Stimulated activated CD4-positive, alpha-beta T cell treated with anti-CD3 and anti-CD28 coated beads, Interleukin-15, amount 100 ng/mL, for 1 hour (primary cell): Measurements from ENCODE around the gene AARS2.
"Not testable (repeated sequence)": the region's sequence is repeated elsewhere in the genome, so short reads cannot be mapped to it uniquely, and the experiment has no call there.

Experiments
- DNase-seq, 2 donors: peaks; one replicate each; pipeline ENCODE4 v3.0.0-alpha.2; 2020; ENCODE audit warnings: low read depth in 1 of 2, low spot score in 1 of 2

Gene AARS2

DNA sequence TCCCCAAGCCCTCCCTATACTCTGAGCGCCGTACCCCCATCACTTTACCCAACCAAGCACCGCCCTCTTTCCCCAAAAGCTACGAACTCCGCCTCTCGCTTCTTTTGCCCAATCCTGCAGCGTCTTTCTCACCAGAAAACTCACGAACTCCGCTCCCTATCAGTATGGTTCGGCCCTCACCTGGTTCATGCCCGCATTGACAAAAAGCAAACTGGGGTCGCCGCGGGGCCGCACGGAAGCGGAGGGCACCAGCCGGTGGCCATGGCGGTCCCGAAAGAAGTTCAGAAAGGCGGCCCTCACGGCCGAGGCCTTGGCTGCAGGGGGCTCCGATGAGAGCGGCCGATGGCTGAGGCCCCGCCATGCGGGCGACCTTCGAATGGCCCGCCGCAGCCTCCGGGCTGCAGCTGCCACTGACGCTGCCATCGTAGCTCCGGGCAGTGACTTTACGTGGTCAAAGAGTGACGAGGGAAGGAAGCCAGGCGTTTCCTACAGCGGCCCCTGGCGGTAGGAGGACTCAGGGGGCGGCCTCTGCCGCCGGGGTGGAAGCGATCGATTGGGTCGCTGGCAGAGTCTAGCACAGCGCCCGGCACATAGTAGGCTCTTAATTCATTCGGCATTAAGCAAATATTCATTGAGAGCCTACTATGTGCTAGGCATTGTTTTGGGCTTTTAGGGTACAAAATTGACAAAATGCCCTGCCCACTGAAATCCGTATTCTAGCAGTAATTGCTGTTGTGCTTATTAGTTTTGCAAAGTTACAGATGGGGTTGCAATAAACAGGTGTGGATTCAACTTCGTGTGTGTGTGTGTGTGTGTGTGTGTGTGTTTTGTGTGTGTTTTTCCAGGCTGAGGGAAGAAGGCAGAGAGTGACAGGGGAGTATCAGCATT lies at the start of gene AARS2:
Gene AARS2, minus strand, starts transcription at position 447 of the 888 bp plus-strand sequence. Its CDS starts 24 bp downstream, at position 423.
- peak; percentile 87 to 93 for DNase-seq

DNA sequence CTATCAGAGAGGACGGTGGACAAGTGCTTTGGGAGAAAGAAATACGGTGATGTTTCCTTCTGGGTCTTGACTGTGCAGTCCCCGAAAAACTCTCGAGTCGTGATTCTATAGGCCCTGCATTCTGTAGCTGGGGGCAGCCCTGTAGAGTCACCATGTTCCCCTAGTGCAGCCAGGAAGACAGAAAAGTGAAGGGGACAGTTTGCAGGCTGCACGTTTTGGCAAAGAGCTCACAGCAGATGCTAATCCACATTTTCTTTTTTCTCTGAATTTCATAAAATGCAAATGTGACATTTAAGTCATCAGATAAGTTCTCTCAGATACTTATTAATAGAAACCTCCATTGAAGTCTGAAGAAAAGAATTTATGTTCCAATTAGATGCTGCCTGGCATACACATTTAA lies 48.8 kb upstream of the AARS2 start:
- no peak for DNase-seq

DNA sequence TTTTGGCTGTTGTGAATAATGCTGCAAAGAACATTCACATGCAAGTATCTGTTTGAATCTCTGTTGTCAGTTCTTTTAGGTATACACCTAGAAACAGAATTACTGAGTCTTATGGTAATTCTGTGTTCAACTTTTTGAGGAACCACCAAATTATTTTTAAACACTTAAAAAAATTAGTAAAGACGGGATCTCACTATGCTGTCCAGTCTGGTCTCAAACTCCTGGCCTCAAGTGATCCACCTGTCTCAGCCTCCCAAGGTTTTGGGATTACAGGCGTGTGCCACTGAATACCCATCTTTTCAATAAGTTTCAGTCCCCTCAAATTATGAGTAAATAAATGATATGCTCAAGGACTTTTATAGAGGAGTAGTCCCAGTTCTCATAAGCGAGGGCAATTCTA lies 46.8 kb upstream of the AARS2 start:
- DNase-seq, result no peak

DNA sequence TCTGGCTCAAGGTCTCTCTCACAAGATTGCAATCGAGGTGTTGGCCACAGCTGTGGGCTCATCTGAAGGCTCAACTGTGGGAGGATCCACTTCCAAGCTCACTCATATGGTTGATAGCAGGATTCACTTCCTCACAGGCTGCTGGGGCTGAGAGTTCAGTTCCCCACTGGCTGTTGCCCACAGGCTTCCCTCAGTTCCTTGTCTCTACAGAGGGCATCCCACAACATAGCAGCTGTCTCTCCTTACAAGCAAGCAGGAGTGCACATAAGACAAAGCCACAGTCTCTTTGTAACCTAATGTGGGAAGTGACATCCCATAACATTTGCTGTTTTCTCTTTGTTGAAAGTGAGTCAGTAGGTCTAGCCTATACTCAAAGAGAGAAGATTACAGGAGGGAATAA lies 43.3 kb upstream of the AARS2 start:
- no peak for DNase-seq

DNA sequence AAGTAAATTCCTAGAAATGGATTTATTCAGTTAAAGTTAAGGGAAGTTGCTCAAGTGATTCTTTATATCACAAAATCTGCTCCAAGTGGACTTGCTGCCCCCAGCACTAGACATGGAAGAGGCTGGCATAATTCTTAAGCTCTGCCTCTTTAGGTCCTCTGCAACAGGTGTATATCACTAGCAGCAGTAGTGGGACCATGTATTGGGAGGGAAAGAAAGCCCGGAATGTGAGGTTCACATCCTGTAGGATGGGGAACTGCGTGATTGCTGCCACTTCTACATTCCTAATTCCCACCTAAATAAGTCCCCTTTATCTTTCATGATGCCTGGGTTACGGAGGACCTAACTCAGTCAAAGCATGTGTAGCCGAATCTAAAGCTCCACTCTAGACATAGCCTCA lies 42.5 kb upstream of the AARS2 start:
- DNase-seq, result no peak

DNA sequence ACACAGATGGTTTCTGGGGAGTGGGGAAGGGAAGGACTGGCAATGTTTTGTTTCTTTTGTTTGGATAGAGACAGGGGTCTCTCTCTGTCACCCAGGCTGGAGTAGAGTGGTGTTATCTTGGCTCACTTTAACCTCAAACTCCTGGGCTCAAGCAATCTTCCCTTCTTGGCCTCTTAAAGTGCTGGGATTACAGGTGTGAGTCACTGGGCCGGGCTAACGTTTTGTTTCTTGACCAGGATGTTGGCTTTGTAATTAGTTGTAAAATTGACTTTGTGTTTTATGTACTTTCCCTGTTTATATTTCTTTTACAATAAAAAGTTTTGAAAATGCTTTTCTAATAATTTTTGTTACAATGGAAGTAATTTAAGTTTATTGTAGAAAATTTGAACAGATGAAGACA lies 40.2 kb upstream of the AARS2 start:
- DNase-seq, result no peak

DNA sequence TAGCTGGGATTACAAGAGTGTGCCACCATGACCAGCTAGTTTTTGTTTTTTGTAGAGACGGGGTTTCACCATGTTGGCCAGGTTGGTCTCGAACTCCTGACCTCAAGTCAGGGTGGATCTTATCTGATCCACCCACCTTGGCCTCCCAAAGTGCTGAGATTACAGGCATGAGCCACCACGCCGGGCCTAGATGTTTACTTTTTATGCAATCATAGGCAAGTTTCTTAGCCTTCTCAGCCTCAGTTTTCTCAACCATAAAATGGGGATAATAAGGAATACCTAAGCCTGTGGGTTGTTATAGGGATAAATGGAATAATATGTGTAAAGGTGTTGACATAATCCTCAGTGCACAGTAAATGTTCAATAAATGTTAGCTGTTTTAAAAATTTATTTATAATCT lies 39.1 kb upstream of the AARS2 start:
- DNase-seq, result no peak

DNA sequence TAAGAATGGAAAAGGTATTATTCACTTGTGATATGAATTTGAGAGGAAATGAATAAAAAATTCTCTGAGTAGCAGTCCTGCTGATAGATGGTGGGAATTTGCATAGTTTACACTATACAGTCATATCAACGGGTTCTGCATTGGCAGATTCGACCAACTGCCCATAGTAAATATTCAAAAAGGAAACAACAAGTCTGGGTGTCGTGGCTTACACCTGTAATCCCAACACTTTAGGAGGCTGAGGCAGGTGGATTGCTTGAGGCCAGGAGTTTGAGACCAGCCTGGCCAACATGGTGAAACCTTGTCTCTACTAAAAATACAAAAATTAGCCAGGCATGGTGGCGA lies 37.5 kb upstream of the AARS2 start:
- not testable (repeated sequence) for DNase-seq

DNA sequence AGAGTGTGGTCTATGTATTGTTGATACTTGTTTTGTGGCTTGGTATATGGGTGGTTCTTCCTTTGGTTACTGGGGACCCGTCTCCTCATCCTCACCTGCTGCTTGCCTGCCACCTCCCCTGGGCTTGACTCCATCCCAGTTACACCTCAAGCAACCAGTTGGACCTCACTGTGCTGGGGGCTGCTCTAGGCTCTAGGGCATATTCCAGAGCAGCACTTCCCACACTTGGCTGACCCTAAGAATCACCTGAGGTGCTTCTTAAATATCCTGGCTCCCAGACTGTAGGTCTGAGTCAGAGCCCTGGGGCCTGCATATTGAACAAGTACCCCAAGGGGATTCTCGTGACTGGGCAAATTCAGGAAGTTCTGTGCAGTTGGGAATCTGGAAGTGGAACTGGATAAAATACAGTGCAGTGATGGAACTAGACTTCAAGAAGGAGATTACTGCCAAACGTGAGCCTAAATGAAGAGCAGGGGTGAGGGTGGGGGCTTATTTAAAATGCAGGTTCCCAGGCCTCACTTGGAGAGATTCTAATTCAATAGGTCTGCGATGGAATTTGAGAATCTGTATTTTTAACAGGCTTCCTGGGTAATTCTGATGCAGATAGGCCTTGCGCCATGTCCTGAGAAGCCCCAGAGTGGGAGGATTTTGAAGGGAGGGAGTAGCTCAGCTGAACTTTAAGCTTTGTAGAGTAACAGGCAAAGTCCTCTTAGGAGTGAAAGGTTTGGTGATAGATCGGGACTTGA lies 36.9 kb upstream of the AARS2 start:
- no peak for DNase-seq

DNA sequence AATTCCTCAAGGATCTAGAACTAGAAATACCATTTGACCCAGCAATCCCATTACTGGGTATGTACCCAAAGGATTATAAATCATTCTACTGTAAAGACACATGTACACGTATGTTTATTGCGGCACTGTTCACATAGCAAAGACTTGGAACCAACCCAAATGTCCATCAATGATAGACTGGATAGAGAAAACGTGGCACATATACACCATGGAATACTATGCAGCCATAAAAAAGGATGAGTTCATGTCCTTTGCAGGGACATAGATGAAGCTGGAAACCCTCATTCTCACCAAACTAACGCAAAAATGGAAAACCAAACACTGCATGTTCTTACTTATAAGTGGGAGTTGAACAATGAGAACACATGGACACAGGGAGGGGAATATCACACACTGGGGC lies 33.7 kb upstream of the AARS2 start:
- DNase-seq, result not testable (repeated sequence)

DNA sequence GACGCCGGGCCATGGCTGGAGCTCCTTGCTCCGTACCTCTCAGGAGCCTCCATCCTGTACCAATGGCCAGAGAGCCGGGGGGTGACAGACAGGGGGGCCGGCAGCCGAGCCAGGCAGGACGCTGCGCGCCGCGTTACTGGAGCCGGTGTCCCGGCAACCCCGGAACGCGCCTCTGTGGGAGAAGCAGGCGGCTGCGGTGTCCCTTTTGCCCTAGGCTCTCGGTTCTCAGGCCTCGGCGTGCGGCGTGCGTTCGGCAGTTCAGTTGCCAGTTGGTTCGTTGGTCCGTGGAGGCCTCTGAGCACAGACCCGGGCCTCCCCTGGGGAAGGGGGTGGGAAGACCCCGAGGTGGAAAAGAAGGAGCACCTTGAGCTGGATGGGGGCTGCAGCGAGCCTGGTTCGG lies 29.3 kb upstream of the AARS2 start, which contains the start of gene SPATS1:
Gene SPATS1, plus strand, starts transcription at position 162 of the 400 bp plus-strand sequence. CDS start 446 bp downstream, outside the sequence.
- DNase-seq, result no peak

DNA sequence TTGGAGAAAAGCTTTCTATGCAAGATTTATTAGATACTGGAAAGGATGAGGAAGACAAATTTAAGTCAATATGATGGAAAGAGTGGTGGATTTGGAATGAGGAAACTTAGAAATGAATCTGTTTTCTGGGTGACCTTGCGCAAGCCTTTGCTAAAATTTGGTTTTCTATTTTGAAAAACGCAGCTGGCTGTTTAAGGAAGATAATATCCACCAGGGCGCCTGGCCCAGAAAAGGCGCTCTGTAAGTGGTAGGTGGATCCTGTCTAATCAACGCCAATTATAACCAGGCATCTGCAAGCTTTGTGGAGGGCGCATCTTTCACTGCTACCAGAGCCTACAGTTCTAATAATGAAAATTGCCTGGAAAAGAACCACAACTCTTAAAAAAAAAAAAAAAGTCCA lies 28.9 kb upstream of the AARS2 start:
- DNase-seq, result no peak

DNA sequence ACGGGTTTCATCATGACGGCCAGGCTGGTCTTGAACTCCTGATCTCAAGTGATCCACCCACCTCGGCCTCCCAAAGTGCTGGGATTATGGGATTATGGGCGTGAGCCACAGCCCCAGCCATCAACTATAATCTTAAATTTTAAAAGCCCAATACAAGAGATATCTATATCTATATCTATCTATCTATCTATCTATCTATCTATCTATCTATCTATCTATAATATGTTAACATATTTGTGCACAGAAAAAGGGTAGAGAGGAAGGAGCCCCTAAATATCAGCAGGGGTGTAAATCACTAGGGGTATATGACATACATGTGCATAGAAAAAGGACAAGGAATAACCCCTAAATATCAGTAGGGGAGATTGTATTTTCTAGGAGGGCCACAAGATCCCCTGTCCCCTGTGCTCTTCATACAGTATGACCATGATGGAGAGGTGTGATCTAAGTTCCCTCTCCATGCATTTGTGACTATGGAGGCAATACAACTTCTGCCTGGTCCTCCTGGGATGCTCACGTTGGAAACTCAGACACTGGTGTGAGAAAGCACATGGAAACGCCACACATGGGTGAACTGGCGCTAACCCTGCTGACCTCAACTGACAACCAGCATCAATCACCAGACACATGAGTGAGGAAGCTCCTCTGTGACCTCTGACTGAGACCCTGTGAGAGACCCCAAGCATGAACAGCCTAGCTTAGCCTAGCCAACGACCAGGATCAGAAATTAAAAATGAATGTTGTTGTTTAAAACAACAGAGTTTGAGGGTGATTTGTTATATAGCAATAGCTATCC lies 28.1 kb upstream of the AARS2 start:
- no peak for DNase-seq

DNA sequence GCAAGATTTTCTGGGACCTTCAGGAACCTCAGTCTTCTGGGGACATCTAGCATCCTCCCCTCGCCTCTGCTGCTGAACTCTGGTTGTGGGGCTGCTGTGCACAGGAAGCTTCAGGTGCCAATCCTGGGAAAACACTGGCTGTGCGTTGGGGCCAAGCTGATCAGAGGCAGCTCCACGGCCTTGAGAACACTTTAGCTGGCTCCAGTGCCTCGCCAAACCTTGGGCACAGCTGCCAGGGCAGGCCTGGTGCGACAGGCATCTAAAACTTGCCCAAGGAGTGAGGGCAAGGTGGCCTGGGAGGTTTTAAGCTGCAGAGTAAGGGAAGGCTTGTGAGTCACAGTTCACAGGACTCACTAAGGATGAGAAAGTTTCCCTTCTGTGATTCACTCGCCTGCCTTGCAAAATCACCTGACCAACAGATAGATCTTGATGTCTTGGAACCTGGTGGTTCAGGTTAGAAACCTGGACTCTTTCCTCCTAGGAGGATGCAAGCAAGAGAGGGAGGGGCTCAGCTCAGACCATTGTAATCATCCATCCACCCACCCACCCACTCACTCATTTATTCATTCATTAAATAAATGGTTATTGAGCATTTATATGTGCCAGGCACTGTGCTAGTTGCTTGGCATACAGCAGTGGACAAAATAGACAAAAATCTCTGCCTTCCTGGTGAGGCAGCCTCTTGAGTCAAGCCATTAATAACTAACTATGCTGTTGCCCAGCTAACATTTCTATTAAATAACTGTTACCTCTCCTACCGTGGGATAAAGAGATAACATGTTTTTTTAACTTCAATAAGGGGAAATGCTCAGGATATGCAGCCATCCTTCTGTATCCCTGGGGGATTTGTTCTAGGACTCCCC lies 26.8 kb upstream of the AARS2 start:
- DNase-seq, result no peak

DNA sequence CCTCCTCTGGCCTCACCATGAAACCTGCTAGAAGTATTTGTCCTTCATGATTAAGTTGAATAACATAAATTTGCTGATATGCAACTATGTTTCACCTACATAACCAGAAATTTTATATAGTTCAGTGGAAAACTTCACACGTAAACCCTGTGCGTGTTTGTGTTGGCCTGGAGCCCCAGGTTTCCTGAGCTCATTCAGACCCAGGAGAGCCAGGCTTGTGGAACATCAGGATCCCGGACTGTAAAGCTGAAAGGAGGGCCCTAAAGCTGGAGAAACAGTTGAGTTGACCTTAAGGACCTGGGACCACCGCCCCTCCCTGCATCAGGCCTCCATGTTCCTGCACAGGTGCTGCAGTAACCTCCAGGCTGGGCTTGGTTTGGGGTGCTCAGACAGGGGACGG lies 26.2 kb upstream of the AARS2 start:
- no peak for DNase-seq

DNA sequence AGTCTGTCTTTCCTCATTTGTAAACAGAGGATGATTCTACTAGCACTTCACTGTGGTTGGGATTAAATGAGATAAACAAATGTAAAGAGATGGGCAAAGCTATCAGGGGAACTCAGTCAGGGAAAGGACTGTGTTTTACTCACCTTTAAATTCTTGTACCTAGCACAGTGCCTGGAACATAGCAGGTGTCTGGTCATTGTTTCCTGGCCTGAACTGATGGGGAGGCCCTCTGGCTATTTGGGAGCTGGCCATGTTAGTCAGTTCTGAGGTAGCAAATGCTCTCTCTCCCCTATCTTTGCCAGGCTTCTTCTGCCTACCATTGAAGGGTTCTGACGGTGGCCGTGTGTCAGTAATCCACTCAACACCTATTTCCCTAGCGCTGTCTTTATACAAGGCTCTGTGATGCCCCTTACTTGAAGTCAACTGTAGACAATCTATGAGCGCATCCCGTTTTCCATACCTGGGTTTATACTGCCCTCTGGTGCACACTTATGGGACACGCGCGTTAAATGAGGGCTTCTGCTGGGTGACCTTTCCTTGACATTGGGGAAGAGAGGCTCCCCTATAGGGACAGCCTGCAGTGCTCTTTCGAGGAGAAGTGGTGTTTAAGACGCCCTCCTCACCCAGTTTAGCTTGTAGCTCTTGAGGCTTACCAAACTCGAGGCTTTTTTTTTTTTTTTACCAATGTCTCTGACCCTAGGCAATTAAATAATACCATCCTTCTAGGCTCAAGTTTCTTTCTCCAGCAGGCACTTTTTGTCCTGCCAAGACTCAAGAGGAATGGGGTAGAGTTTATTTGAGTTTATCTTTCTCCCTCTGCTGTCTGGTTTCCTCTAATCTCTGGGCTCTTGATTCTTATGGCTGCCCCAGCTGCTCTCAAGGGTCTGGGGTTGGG lies 25.3 kb upstream of the AARS2 start:
- DNase-seq, result peak; percentile 25 to 36

DNA sequence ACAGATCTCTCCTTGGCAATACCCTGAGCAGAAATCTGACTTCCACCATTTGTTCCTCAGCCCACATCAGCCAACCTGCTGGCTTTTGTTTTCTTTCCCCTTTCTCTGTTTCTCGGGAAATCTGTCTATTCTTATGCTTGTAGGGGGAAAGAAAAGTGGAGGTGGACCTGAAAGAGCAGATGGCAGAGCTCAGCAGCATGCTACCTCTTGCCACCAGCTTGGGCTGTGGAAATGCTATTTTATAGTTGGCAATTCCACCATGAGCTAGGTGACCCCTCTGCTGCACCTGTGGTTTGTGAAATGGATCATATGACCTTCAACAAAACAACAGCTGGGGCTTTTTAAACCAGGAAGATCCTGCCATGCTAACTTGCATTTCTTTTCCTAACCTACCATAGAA lies 22.5 kb upstream of the AARS2 start:
- DNase-seq, result no peak

DNA sequence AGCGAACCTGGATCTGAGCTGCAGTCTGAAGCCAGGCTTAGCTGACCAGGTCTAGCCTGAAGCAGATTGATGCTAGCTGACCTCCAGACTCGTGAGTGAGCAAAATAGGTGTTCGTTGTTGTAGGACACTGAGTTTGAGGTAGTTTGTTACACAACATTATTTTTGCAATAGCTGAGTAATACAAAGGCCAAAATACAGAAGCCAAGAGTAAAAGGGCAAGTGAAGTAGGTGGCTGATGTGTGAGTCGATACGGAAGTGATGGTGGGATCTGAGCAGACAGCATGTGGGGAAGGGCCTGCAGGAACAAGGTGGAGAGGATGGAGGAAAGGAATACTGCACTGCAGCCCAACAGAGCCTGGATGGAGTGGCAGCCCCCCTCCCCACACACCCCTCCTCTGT lies 20.8 kb upstream of the AARS2 start:
- DNase-seq, result no peak

DNA sequence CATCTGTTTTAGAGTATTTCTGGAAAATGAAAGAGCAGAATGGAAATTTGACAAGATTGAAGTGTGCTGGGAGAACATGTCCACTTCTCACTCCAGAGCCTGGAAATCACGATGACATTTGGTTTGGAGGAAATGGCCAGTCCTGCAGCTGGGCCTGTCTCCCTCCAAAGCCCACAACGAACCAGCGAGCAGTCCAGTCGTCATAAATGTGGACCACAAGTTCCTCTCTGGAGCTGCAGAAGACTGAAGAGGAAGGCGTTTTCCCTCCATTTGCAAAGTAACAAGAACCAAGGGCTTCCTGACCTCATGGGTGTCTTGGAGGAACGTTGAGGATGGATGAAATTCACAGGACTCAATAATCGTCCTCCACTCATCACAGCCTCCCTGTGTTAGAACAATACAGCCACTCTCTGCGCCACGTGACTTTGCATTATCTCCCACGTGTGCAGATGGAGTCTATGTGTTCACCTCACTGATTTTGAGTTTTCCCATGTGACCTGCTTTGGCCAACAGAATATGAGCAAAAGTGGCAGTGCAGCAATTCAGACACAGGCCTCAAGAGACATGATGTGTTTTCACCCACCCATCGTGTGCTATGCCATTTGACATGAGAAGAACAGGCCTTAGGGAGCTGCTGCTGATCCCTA lies 20.2 kb upstream of the AARS2 start:
- no peak for DNase-seq
